ENCODE results near the gene PCBP3.
"Not testable (repeated sequence)": the region's sequence is repeated elsewhere in the genome, so short reads cannot be mapped to it uniquely, and the experiment has no call there.

PCBP3 gene

GRCh38 chr21:45698493-45699184 is 55.1 kb downstream of the PCBP3 start:
- no peak for FAIRE-seq

GRCh38 chr21:45699251-45699942 is 55.9 kb downstream of the PCBP3 start:
- no peak for FAIRE-seq

- FAIRE-seq = no peak
Measured at GRCh38 chr21:45699966-45700365, 56.4 kb downstream of the PCBP3 start.

- no peak for FAIRE-seq
Measured at GRCh38 chr21:45700461-45700860, 56.9 kb downstream of the PCBP3 start.

GRCh38 chr21:45704311-45705108 is 61.0 kb downstream of the PCBP3 start:
- no peak for FAIRE-seq

- no peak for FAIRE-seq
Measured at GRCh38 chr21:45706299-45706698, 62.8 kb downstream of the PCBP3 start.

GRCh38 chr21:45709173-45709572 is 65.6 kb downstream of the PCBP3 start:
- FAIRE-seq = no peak

- FAIRE-seq = no peak
Measured at GRCh38 chr21:45709696-45710268, 66.3 kb downstream of the PCBP3 start.

- FAIRE-seq = not testable (repeated sequence)
Measured at GRCh38 chr21:45710306-45710705, 66.8 kb downstream of the PCBP3 start.

- no peak for FAIRE-seq
Measured at GRCh38 chr21:45713613-45714012, 70.1 kb downstream of the PCBP3 start.

GRCh38 chr21:45715441-45715840 is 71.9 kb downstream of the PCBP3 start:
- no peak for FAIRE-seq

- FAIRE-seq = no peak
Measured at GRCh38 chr21:45718413-45718812, 74.9 kb downstream of the PCBP3 start.

- no peak for FAIRE-seq
Measured at GRCh38 chr21:45719177-45719802, 75.8 kb downstream of the PCBP3 start.

GRCh38 chr21:45720204-45720603 is 76.7 kb downstream of the PCBP3 start:
- not testable (repeated sequence) for FAIRE-seq

- no peak for FAIRE-seq
Measured at GRCh38 chr21:45721671-45722070, 78.1 kb downstream of the PCBP3 start.

GRCh38 chr21:45723049-45723958 is 79.8 kb downstream of the PCBP3 start:
- no peak for FAIRE-seq

- no peak for FAIRE-seq
Measured at GRCh38 chr21:45724345-45724961, 80.9 kb downstream of the PCBP3 start.

GRCh38 chr21:45724994-45725843 is 81.7 kb downstream of the PCBP3 start:
- FAIRE-seq = no peak

GRCh38 chr21:45725844-45726200 is 82.3 kb downstream of the PCBP3 start:
- no peak for FAIRE-seq

- FAIRE-seq = no peak
Measured at GRCh38 chr21:45726438-45726837, 82.9 kb downstream of the PCBP3 start.

Data from islet of Langerhans (tissue), 1 donor.